GM12878 (cell line): ENCODE results near the gene DMP1. TPM values are rescaled to one million over a fixed set of nuclear protein-coding genes. Genes with fewer than 3 reads are reported as not detected.

Source experiments
- ATAC-seq: fragments of 200-7000 bp; cut with Tn5 transposase; 3 replicates; pipeline ENCODE4 v1.9.1; 2020; ENCODE audit warnings: mild to moderate bottlenecking, moderate library complexity
- BruUV-seq: library from RNA; stranded (reverse); fragments of 400-500 nt; replicated peaks from 2 replicates; lab custom pipeline; 2021; lab: Mats Ljungman, UMichigan
- CTCF ChIA-PET: fragments of 300-600 bp; sonication (Branson Sonifier 250); formaldehyde crosslinking; extraction: SDS; loops from one replicate; lab custom pipeline; 2021; ENCODE audit warnings: inconsistent platforms; lab: Yijun Ruan, JAX
- POLR2A ChIA-PET: fragments of 350-600 bp; formaldehyde crosslinking; extraction: SDS; loops from one replicate; lab custom pipeline; 2021; ENCODE audit warnings: inconsistent platforms; lab: Charles Lee
- RAD21 ChIA-PET: fragments of 300-600 bp; sonication (Branson Sonifier 250); formaldehyde crosslinking; loops from one replicate; lab custom pipeline; 2023; ENCODE audit warnings: antibody characterized with exemption; ENCODE audit not compliant: unreplicated experiment; lab: Charles Lee
- SMC1A ChIA-PET: fragments of 300-600 bp; sonication (Branson Sonifier 250); formaldehyde crosslinking; loops from one replicate; lab custom pipeline; 2023; ENCODE audit not compliant: unreplicated experiment, uncharacterized antibody; lab: Charles Lee
- DNase-seq: peaks from one replicate; pipeline ENCODE4 v3.0.0-alpha.2; 2011; ENCODE audit warnings: low read depth, low spot score
- FAIRE-seq: peaks from 3 replicates; lab custom pipeline; 2011; peaks lifted over from hg19 to GRCh38; lab: Jason Lieb, UNC
- H2AFZ ChIP-seq: 2 replicates; pipeline ENCODE4 v1.6.0; 2011; ENCODE audit warnings: low read depth, low read length, control low read depth; ENCODE audit not compliant: control insufficient read depth
- H3K27ac ChIP-seq: 2 replicates; pipeline ENCODE4 v1.5.1; 2011; ENCODE audit warnings: control low read depth; ENCODE audit not compliant: control insufficient read depth, insufficient read depth
- H3K27me3 ChIP-seq, 2 experiments: replicated peaks in 1 of 2; 2 replicates each; pipeline versions ENCODE4 v1.6.0 to v1.6.1; 2011; ENCODE audit warnings: low read length in 1 of 2; ENCODE audit not compliant: control insufficient read depth in 2 of 2, insufficient read depth in 2 of 2
- H3K36me3 ChIP-seq, 2 experiments: 2 replicates each; pipeline ENCODE4 v1.5.1; 2011; ENCODE audit warnings: low read length in 1 of 2; ENCODE audit not compliant: control insufficient read depth in 2 of 2, insufficient read depth in 2 of 2
- H3K4me1 ChIP-seq: 2 replicates; pipeline ENCODE4 v1.6.1; 2011; ENCODE audit warnings: mild to moderate bottlenecking, low read length, moderate library complexity, mixed read lengths; ENCODE audit not compliant: control insufficient read depth, insufficient read depth
- H3K4me2 ChIP-seq: 2 replicates; pipeline ENCODE4 v1.6.0; 2011; ENCODE audit warnings: control low read depth; ENCODE audit not compliant: control insufficient read depth, insufficient read depth
- H3K4me3 ChIP-seq: fragments of 200-600 bp; sonication (generic); 2 replicates; pipeline ENCODE4 v1.5.1; 2016
- H3K79me2 ChIP-seq: 2 replicates; pipeline ENCODE4 v1.6.0; 2011; ENCODE audit warnings: low read length; ENCODE audit not compliant: control insufficient read depth, insufficient read depth
- H3K9ac ChIP-seq: 2 replicates; pipeline ENCODE4 v1.8.0; 2011; ENCODE audit warnings: low read length, control low read depth, mixed read lengths; ENCODE audit not compliant: control insufficient read depth, insufficient read depth
- H3K9me3 ChIP-seq: replicated peaks from 3 replicates; pipeline ENCODE4 v1.5.1; 2011; ENCODE audit warnings: mild to moderate bottlenecking, low read length; ENCODE audit not compliant: control insufficient read depth, insufficient read depth
- H4K20me1 ChIP-seq: 2 replicates; pipeline ENCODE4 v1.6.0; 2011; ENCODE audit not compliant: control insufficient read depth, insufficient read depth
- CHD1 ChIP-seq: IDR thresholded peaks from 2 replicates; pipeline ENCODE4 v1.6.1; 2012; ENCODE audit warnings: low read depth, low read length, improper control_type of control experiment
- CREM ChIP-seq: IDR thresholded peaks from 2 replicates; pipeline ENCODE4 v1.6.1; 2014; ENCODE audit warnings: antibody characterized with exemption, low read depth
- IKZF1 ChIP-seq: fragments of 450-650 bp; conservative IDR thresholded peaks from 2 replicates; pipeline ENCODE4 v1.6.1; 2017; ENCODE audit warnings: antibody characterized with exemption, mild to moderate bottlenecking
- MEF2A ChIP-seq: IDR thresholded peaks from 2 replicates; pipeline ENCODE4 v1.6.1; 2011; ENCODE audit warnings: low read depth, mild to moderate bottlenecking, low read length, moderate library complexity; ENCODE audit not compliant: insufficient read depth
- WGBS: methylation state at CpG from one replicate; pipeline ENCODE4 v1.1.6; 2016; ENCODE audit warnings: low lambda C conversion rate; ENCODE audit not compliant: insufficient replicate concordance, insufficient coverage; ENCODE audit errors: missing lambda C conversion rate; 5-methylcytosine and 5-hydroxymethylcytosine counted together
- in situ Hi-C: fragments of 300-500 bp; cut with MboI; formaldehyde crosslinking; loops from 9 replicates; pipeline ENCODE4 v1.14.3; 2018; ENCODE audit warnings: mixed read lengths
- intact Hi-C: fragments of 100-400 bp; cut with micrococcal nuclease; formaldehyde crosslinking; loops from one replicate; pipeline ENCODE4 v1.14.2; 2022; ENCODE audit not compliant: unreplicated experiment
- polyA plus RNA-seq, 11 experiments: library from polyadenylated mRNA; depleted of rRNA in 4 of 11; unstranded in 6 of 11; stranded (reverse) in 5 of 11; fragments of >200 nt; fragmentation: Nextera tagmentation in 4 of 11; fragmentation: Illumina TruSeq in 1 of 11; extraction: Ambion mirVana in 4 of 11; extraction: Trizol in 1 of 11; gene quantifications; 1 replicate in 1 of 11; 2 replicates in 10 of 11; pipeline versions ENCODE4 v1.2.1 to v1.2.3, GENCODE V29; 2011 to 2016; ENCODE audit warnings: inconsistent platforms in 2 of 11, missing spikeins in 2 of 11, low read depth in 1 of 11
- total RNA-seq, 4 experiments: library from RNA; depleted of rRNA in 3 of 4; stranded (reverse); fragments of >200 nt in 3 of 4; fragmentation: Illumina TruSeq in 1 of 4; extraction: Trizol in 1 of 4; gene quantifications; 2 replicates each; pipeline versions ENCODE4 v1.2.1 to v1.2.3, GENCODE V29; 2013 to 2021
- TF ChIP-seq, protein P1 (sequence below), 3 experiments: IDR thresholded peaks in 2 of 3; conservative IDR thresholded peaks in 1 of 3; 2 replicates each; pipeline ENCODE4 v1.5.1; 2011; ENCODE audit warnings: low read depth in 3 of 3, low read length in 3 of 3, mild to moderate bottlenecking in 3 of 3, control low read depth in 2 of 3, moderate library complexity in 2 of 3, inconsistent platforms in 1 of 3, mixed read lengths in 1 of 3; ENCODE audit not compliant: control insufficient read depth in 2 of 3, insufficient read depth in 1 of 3; ENCODE audit errors: extremely low read depth in 1 of 3
- TF ChIP-seq, protein P2 (sequence below): fragments of 450-650 bp; conservative IDR thresholded peaks from 2 replicates; pipeline ENCODE4 v1.6.1; 2017; ENCODE audit warnings: mild to moderate bottlenecking, moderate library complexity

Gene DMP1
- total and polyA plus RNA-seq, 10 of the 15 experiments (the other 5 are each of a cell fraction or from before 2014, with no cell fraction given): not detected

DNA sequence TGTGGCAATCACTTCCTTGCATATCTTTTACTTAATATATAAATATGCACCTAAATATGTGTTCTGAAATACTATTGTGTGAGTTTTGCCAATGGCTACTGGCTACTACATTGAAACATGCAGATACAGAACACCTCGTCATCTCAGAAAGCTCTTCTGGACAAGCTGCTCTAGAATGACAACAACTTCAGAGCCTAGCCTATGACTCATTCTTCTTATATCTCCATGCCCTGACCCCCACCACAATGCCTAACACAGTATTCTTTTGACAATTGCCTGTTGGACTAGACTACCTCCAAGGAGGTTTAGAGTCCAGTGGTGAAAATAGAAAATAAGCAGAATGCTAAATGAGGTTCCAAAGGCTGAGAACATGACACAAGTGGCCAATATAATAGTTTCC lies 17.6 kb upstream of the DMP1 start:
- H3K79me2 ChIP-seq: no peaks in the 10 kb centered on the region
- no peaks in the 10 kb centered on the region for H3K9me3 ChIP-seq
- no peak overlapping the region for H3K4me3 ChIP-seq
- H3K4me1 ChIP-seq: no peaks in the 10 kb centered on the region
- intact Hi-C loops (no loop called here), in situ Hi-C loops (no loop called here)
- 85% methylated on average over 1 of the region's 1 CpG for WGBS
- DNase-seq (no peak), ATAC-seq (no peak), FAIRE-seq (no peak)
- TF ChIP-seq MEF2A: no peak
- TF ChIP-seq, protein P1, sequence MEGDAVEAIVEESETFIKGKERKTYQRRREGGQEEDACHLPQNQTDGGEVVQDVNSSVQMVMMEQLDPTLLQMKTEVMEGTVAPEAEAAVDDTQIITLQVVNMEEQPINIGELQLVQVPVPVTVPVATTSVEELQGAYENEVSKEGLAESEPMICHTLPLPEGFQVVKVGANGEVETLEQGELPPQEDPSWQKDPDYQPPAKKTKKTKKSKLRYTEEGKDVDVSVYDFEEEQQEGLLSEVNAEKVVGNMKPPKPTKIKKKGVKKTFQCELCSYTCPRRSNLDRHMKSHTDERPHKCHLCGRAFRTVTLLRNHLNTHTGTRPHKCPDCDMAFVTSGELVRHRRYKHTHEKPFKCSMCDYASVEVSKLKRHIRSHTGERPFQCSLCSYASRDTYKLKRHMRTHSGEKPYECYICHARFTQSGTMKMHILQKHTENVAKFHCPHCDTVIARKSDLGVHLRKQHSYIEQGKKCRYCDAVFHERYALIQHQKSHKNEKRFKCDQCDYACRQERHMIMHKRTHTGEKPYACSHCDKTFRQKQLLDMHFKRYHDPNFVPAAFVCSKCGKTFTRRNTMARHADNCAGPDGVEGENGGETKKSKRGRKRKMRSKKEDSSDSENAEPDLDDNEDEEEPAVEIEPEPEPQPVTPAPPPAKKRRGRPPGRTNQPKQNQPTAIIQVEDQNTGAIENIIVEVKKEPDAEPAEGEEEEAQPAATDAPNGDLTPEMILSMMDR (IDR thresholded peaks at IDR 0.05 in 2 of 3, conservative IDR thresholded peaks at IDR 0.05 in 1 of 3; ENCODE audit: control insufficient read depth in 2 of 3, extremely low read depth in 1 of 3, insufficient read depth in 1 of 3, low read depth in 3 of 3, low read length in 3 of 3): no peak
- TF ChIP-seq, protein P2, sequence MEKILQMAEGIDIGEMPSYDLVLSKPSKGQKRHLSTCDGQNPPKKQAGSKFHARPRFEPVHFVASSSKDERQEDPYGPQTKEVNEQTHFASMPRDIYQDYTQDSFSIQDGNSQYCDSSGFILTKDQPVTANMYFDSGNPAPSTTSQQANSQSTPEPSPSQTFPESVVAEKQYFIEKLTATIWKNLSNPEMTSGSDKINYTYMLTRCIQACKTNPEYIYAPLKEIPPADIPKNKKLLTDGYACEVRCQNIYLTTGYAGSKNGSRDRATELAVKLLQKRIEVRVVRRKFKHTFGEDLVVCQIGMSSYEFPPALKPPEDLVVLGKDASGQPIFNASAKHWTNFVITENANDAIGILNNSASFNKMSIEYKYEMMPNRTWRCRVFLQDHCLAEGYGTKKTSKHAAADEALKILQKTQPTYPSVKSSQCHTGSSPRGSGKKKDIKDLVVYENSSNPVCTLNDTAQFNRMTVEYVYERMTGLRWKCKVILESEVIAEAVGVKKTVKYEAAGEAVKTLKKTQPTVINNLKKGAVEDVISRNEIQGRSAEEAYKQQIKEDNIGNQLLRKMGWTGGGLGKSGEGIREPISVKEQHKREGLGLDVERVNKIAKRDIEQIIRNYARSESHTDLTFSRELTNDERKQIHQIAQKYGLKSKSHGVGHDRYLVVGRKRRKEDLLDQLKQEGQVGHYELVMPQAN: no peak
- TF ChIP-seq CREM: no peak
- no peak for TF ChIP-seq IKZF1
- TF ChIP-seq CHD1: no peak
- H3K4me2 ChIP-seq: no peak overlapping the region
- H4K20me1 ChIP-seq: no peaks in the 10 kb centered on the region
- H3K9ac ChIP-seq: no peak overlapping the region
- CTCF ChIA-PET: no interaction called here
- SMC1A ChIA-PET: no interaction called here
- H3K27ac ChIP-seq: no peak overlapping the region
- H3K27me3 ChIP-seq: no peaks in the 10 kb centered on the region; a peak in 1 of 4 replicates
- POLR2A ChIA-PET: no interaction called here
- no TSS peak for BruUV-seq
- no peaks in the 10 kb centered on the region for H3K36me3 ChIP-seq
- H2AFZ ChIP-seq: no peak overlapping the region
- RAD21 ChIA-PET: no interaction called here
